Measurements from ENCODE around the gene SMIM12. TPM values are rescaled to one million over a fixed set of nuclear protein-coding genes. Genes with fewer than 3 reads are reported as not detected.

SMIM12 gene
- polyA plus RNA-seq, 1 donor from 2014 or later: 42.6 TPM

DNA sequence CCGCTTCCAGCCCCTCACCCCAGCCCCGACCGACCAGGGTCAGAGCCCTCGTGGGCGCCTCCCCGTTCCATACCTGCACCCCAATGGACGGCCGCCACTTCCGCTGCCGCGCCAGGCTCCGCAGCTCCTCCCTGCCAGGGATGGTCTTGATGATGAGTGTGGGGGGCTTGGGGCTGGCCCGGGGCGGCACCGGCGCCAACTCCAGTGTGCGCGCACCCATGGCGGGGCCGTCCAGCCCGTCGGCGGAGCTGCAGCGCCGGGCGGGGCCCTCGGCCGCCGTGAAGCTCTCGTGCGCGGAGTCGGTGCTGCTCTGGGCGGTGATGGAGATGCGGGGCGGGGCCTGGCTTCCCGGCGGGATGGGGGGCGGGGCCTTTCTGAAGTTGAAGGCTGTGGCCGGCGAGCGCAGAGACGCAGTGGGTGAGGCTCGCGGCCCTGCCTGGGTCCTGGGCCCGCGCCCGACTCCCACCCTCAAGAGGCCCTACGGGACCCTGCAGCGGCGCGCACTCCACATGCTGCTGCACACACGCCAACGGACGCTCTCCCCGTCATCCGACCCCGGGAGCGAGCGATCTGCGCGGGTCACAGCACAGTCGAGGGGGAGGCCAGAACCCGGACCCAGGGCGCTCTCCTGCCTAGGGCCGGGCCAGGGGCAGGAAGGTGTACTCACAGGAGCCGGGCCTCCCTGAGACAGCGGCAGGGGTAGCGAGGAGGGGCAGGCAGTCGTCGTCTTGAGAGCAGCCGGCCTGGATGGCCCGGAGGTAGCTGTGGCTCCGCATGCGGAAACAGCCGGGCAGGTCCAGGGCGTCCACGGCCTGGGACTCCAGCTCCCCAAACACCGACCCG is 26.1 kb upstream of the SMIM12 start:
- H3K79me2 ChIP-seq (replicated peaks; ENCODE audit: insufficient read depth, low read length): no peaks in the 10 kb centered on the region
- peaks cover 17% of the 10 kb centered on the region for H3K27me3 ChIP-seq (ENCODE audit: insufficient read depth, low read depth, low read length)
- no peak overlapping the region for H3K4me3 ChIP-seq (ENCODE audit: low read length)
- peaks cover 3% of the 10 kb centered on the region for H3K36me3 ChIP-seq (ENCODE audit: insufficient read depth, low read length)
- H3K9me2 ChIP-seq (ENCODE audit: insufficient read depth, low read length): no peaks in the 10 kb centered on the region
- H3K9ac ChIP-seq (ENCODE audit: low read length): no peak overlapping the region
- H3K27ac ChIP-seq (ENCODE audit: low read length): no peak overlapping the region
- no peaks in the 10 kb centered on the region for H3F3A ChIP-seq (ENCODE audit: insufficient read depth, low read length, poor library complexity, severe bottlenecking)
- H3K4me2 ChIP-seq (ENCODE audit: low read length): no peak overlapping the region
- H2AFZ ChIP-seq (ENCODE audit: low read depth, low read length): no peak overlapping the region
- TF ChIP-seq RAD21 (conservative IDR thresholded peaks at IDR 0.05) (no peak), SMC3 (conservative IDR thresholded peaks at IDR 0.05; ENCODE audit: poor library complexity) (no peak), EZH2 (IDR thresholded peaks at IDR 0.05; ENCODE audit: borderline replicate concordance, insufficient read depth, low read length, poor library complexity, severe bottlenecking) (no peak), TAF1 (IDR thresholded peaks at IDR 0.05; ENCODE audit: low read depth) (no peak), EP300 (conservative IDR thresholded peaks at IDR 0.05; ENCODE audit: poor library complexity, severe bottlenecking) (no peak), POLR2AphosphoS5 (IDR thresholded peaks at IDR 0.05) (no peak)
- TF ChIP-seq, protein P1, sequence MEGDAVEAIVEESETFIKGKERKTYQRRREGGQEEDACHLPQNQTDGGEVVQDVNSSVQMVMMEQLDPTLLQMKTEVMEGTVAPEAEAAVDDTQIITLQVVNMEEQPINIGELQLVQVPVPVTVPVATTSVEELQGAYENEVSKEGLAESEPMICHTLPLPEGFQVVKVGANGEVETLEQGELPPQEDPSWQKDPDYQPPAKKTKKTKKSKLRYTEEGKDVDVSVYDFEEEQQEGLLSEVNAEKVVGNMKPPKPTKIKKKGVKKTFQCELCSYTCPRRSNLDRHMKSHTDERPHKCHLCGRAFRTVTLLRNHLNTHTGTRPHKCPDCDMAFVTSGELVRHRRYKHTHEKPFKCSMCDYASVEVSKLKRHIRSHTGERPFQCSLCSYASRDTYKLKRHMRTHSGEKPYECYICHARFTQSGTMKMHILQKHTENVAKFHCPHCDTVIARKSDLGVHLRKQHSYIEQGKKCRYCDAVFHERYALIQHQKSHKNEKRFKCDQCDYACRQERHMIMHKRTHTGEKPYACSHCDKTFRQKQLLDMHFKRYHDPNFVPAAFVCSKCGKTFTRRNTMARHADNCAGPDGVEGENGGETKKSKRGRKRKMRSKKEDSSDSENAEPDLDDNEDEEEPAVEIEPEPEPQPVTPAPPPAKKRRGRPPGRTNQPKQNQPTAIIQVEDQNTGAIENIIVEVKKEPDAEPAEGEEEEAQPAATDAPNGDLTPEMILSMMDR (IDR thresholded peaks at IDR 0.05; ENCODE audit: poor library complexity, severe bottlenecking): no peak
- H4K20me1 ChIP-seq (ENCODE audit: insufficient read depth): no peaks in the 10 kb centered on the region
- H3K9me3 ChIP-seq (ENCODE audit: low read length): no peaks in the 10 kb centered on the region

DNA sequence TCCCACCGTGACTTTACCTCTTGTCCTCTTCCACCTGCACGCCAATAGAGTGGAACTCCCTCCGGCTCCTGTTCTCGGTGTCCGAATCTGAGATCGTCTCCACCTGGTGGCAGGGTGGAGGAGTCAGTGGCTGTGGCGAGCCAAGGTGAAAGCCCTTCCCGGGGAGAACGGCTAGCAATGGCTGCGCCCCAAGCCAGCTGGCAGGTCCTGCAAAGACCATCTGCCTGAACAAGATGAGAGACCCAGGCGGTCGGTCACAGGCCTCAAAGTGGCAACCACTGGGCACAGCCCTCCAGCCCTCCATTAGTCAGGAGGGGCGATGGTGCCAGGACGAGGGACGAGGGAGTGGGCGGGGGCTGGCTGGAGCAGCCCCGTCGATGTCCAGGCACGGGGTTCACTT is 25.4 kb upstream of the SMIM12 start:
- H3K9me3 ChIP-seq (ENCODE audit: low read length): no peaks in the 10 kb centered on the region
- no peaks in the 10 kb centered on the region for H3K79me2 ChIP-seq (replicated peaks; ENCODE audit: insufficient read depth, low read length)
- peaks cover 17% of the 10 kb centered on the region for H3K27me3 ChIP-seq (ENCODE audit: insufficient read depth, low read depth, low read length)
- H3K9ac ChIP-seq (ENCODE audit: low read length): no peak overlapping the region
- no peaks in the 10 kb centered on the region for H3K9me2 ChIP-seq (ENCODE audit: insufficient read depth, low read length)
- H3K27ac ChIP-seq (ENCODE audit: low read length): no peak overlapping the region
- H3K4me3 ChIP-seq (ENCODE audit: low read length): no peak overlapping the region
- H2AFZ ChIP-seq (ENCODE audit: low read depth, low read length): no peak overlapping the region
- no peak overlapping the region for H3K4me2 ChIP-seq (ENCODE audit: low read length)
- H3F3A ChIP-seq (ENCODE audit: insufficient read depth, low read length, poor library complexity, severe bottlenecking): no peaks in the 10 kb centered on the region
- TF ChIP-seq REST (IDR thresholded peaks at IDR 0.05; ENCODE audit: borderline replicate concordance) (no peak), TAF1 (IDR thresholded peaks at IDR 0.05; ENCODE audit: low read depth) (no peak), SMC3 (conservative IDR thresholded peaks at IDR 0.05; ENCODE audit: poor library complexity) (no peak), POLR2AphosphoS5 (IDR thresholded peaks at IDR 0.05) (no peak), EZH2 (IDR thresholded peaks at IDR 0.05; ENCODE audit: borderline replicate concordance, insufficient read depth, low read length, poor library complexity, severe bottlenecking) (no peak), EP300 (conservative IDR thresholded peaks at IDR 0.05; ENCODE audit: poor library complexity, severe bottlenecking) (no peak), MXI1 (conservative IDR thresholded peaks at IDR 0.05; ENCODE audit: poor library complexity, severe bottlenecking) (no peak), RAD21 (conservative IDR thresholded peaks at IDR 0.05) (no peak)
- TF ChIP-seq, protein P1 (IDR thresholded peaks at IDR 0.05; ENCODE audit: poor library complexity, severe bottlenecking): no peak
- H4K20me1 ChIP-seq (ENCODE audit: insufficient read depth): no peaks in the 10 kb centered on the region
- H3K36me3 ChIP-seq (ENCODE audit: insufficient read depth, low read length): peaks cover 3% of the 10 kb centered on the region

All from neural cell (in vitro differentiated cells).